CD4-positive, alpha-beta T cell treated with Interleukin-2 at 100 ng/mL for 4 hours (primary cell): ENCODE measurements around the gene SH3PXD2B.
A peak's percentile ranks its signal among the peaks of the same experiment; 100 is the strongest.

ENCODE experiments used
- DNase-seq: peaks from one replicate; pipeline ENCODE4 v3.0.0-alpha.2; 2020; ENCODE audit warnings: low spot score

The SH3PXD2B gene

DNA sequence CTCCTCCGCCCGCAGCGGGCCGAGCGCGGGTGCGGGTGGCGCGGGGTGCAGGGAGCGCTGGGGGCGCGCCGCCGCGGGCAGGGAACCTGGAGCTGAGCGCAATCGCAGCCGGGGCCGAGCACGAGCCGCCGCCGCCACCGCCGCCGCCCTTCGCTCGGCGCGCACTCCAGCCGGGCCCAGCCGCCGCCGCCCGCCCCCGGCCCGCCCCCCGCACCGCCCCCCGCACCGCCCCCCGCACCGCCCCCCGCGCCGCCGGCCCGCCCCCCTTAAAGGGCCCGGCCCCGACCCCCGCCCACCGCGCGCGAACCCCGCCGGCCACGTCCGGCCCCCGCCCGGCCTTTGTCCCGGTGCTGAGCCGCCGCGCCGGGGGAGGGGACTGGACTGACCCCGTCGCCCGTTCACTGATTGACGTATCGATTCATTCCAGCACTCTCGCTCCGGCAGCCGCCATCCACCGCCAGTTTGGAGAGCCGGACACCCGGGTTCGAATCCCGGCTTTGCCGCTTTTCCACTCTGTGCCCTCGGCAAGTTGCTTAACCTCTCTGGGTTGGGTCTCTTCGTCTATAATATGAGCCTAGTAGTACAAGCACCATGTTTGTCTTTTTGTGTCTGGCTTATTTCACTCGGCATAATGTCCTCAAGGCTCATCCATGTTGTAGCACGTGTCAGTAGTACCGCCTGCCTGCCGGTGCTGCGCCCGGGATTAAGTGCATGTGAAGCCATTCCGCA, at the start of gene SH3PXD2B:
Gene SH3PXD2B (minus strand): TSS at position 168 of the 729 bp plus-strand sequence. CDS start 173 bp downstream, outside the sequence.
- DNase-seq = peak; percentile 16

GRCh38 chr5:172502969-172503368, 48.6 kb upstream of the SH3PXD2B start:
- no peak for DNase-seq

DNA sequence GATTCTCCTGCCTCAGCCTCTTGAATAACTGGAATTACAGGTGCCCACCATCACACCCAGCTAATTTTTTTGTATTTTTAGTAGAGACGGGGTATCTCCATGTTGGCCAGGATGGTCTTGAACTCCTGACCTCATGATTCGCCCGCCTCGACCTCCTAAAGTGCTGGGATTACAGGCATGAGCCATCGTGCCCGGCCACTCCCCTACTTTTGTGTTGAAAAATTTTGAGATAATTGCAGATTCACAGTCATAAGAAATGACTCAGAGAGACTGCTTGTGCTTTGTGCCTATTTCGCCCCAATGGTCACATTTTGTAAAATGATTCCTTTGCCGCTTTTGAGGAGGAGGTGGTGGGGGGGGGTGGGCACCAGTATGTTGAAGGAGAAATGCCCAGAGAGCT, 48.1 kb upstream of the SH3PXD2B start:
- no peak for DNase-seq

DNA sequence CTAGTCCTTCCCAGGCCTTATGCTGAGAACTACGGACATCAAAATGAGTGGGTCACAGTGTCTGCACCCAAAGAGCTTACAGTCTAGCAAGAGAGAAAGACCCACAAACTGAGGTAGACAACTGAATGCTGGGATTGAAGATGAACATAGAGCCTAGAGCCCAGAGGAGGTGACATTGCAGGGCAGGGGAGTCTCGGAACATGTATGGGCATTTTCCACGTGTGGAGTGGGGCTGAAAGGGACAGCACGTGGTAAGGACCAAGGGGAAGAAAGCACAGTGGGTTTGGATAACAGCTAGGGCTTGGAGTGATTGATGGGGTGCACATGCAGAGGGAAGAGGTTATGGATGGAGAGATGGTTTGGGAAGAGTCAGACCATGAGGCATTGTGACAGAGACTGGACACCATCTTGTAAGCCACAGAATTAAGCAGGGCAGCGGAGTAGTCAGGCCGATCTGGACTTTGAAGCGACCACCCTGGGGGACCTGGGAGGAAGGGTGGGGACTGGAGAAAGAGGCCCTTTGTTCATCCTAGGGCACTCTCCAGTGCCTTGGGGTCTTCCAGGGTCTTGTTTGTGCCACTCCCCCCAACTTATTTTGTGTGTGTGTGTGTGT, 47.5 kb upstream of the SH3PXD2B start:
- DNase-seq = no peak

- no peak for DNase-seq
These were observed 45.0 kb upstream of the SH3PXD2B start for GRCh38 chr5:172499287-172499686.

DNA sequence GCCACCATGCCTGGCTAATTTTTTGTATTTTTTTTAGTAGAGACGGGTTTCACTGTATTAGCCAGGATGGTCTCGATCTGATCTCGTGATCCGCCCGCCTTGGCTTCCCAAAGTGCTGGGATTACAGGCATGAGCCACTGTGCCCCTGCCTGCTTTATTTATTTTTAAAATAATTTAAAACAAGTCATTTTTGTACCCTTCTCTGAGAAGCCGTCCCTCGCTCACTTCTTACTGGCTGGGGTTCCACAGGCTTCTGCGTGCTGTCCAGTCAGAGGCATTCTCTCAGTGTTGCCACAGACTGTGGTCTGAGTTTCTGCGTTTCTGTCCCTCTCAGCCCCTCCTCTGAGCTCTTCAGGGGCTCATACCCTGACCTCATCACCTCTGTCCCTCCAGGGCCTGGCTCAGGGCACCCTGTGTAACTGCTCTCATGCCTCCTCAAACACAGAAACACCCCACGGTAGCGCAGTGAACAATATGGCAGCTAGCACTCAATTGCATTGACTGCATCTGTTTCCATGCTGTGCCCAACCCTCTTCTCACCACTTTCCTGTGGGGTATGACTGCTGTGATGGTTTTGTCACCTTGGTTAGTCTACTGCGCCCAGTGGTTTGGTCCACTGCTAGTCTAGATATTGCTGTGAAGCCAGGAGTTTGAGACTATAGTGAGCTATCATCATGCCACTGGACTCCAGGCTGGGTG, 44.3 kb upstream of the SH3PXD2B start:
- no peak for DNase-seq

DNA sequence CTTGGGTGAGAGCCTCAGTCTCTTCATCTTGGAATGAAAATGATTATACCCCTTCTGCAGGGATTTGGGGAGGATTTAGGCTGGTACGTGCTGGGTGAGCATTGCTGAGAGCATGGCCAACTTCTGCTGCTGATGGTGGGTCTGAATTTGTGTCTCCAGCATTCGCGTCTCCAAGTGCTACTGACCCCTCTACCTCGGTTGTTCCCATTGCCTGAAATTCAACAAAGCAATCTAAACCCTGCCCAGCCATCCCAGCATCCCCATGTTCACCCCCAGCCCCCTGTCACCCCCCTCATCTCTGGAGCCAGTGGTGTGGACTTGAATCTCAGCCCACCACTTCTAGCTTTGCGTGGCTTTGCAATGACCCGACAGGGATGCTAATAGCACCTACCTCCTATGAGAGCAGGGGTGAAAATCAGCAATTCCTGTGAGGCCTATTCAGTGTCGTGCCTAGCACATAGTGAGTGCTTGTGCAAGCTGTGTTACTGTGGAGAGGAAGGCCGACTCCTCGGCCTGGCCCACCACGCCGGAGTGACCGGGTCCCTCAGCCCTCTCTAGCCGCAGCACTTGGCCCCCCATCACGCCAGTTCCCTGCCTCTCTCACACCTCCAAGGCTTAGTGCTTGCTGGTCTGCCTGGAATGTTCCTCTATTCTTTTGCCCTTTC, 43.4 kb upstream of the SH3PXD2B start:
- DNase-seq = no peak

DNA sequence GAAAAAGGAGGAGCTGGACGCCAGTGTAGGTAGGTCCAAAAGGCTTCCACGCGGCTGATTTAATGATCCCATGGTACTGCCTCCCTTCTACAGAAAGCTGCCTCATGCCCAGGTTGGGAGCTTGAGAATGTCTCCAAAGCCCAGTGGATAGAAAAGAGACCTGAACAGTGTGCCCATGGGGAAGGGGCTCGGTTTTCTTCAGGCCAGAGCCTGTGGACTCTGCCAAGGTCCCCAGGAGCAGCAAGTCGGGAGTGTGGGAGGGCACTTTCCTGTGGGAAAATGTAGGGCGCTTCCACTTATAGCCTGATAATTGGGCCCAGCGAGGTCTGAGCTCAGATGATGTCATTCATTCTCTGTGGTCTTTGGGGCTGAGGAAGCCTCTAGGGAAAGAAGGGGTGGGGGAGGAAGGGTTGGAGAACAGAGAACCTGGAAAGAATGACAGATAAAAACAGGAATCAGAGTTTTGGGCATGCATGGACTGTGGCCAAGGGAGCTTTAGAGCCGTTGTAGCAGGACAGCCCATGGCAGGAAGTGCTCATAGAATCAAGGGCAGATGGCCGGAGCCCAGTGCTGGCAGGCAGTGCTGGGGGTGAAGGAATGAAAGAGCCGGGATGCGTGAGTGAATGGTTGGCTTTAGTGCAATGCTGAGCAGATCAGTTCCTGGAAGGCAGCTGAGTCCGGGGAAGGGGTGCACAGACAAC, 42.5 kb upstream of the SH3PXD2B start:
- no peak for DNase-seq

DNA sequence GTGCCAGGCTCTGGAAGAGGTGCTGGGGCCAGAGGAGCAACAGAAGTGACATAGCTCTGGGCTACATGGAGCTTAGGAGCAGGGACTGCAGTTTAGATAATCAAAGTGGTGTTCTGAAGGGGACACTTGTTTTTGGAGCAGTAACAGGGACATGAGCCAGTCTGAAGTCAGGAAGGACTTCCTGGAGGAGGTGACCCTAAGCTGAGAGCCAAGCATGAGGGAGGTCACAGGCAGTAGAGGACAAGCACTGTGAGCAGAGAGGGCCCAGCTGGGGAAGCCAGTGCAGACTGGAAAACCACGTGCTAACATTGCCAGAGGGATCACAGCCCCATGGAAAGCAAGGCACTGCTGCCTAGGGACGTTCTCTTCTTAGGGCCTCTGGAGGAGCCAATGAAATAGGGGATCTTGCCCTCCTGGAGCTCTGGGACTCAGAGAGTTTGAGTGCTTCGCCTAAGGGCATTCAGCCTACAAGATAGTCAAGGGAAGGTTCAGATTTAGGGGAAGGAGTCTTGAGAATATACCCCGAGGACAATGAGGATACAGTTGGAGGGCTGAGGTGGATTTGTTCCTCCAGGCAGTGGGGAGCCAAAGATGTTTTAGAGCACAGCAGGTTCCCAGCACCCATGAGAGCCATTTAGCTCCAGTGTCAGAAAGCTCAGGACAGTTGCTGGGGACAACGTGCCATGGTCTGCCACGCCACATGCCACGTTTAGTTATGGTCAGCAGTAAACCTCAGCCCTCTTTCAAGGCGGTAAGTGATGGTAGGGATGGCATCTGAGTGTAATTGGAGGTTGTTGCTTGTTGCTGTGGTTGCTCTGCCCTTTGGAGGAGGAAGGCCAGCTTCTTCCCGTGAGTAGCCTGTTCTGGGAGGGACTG, 40.5 kb upstream of the SH3PXD2B start:
- no peak for DNase-seq

- DNase-seq = no peak
These were observed 39.6 kb upstream of the SH3PXD2B start for GRCh38 chr5:172493906-172494305.

- no peak for DNase-seq
These were observed 39.1 kb upstream of the SH3PXD2B start for GRCh38 chr5:172493461-172493860.

DNA sequence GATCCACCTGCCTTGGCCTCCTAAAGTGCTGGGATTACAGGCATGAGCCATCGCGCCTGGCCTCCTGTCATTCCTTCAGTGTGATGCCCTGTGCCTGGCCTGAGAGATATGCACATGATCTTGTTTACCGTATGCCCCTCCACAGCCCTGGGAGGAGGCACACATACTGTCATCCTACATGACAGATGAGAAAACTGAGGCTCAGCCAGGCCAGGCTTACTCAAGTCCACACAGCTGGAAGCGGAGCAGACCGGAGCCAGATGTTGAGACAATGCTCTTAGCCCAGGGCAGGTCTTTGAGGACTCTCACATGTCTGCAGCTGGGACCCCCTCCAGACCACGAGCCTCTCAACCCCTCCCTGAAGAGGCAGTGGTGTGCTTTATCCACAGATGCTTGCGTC, 38.7 kb upstream of the SH3PXD2B start:
- no peak for DNase-seq

DNA sequence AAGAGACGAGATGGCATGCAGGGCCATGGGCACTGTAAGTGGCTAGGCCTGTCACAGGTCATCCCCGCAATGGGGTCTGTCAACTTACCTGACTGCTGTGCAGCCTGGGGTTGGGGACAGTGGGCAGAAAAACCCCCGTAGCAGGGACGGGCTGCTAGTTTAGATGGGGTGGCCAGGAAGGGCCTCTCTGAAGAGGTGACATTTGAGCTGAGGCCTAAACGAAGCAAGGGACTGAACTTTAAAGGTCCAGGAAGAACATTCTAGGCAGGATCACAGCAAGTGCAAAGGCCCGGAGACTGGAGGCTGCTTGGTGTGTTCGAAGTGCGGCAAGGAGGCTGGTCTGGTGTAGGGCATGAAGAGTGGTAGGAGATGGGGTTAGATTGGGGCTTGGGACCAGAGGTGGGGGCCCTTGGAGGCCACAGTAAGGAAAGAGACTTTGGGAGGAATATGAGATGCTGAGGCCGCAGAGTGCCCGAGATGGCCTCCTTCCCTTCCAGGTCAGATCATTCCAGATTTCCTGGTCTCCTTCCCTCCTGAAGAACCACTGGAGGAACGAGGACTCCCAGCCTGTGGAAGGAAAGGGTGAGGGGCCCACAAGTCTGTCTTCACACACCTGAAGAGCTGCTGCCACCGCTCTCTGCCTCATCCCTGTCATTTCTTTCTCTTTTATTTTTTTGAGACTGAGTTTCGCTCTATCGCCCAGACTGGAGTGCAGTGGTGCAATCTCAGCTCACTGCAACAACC, 37.9 kb upstream of the SH3PXD2B start:
- DNase-seq = no peak

- DNase-seq = no peak
These were observed 37.2 kb upstream of the SH3PXD2B start for GRCh38 chr5:172491481-172491880.

GRCh38 chr5:172490514-172491461, 36.5 kb upstream of the SH3PXD2B start:
- no peak for DNase-seq

GRCh38 chr5:172488221-172488620, 33.9 kb upstream of the SH3PXD2B start:
- no peak for DNase-seq

DNA sequence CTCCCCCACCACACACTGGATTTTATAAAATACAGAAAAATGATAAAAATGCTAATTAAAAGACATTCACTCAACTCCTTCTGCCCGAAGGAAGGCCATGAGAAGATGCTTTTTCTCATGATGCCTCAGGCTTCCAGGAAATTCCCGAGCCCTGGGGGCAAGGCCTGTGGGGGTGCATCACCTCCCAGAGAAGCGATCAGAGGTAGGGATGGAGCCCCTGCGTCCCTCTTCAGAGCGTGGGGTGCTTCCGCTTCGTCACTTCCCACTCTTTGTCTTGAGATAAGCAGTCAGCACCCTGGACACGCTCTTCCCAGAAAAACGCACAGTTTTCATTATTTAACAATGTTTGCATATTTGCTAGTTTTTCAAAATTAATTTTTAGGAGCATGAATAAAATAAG, 33.3 kb upstream of the SH3PXD2B start:
- no peak for DNase-seq

GRCh38 chr5:172486912-172487311, 32.6 kb upstream of the SH3PXD2B start:
- DNase-seq = no peak

GRCh38 chr5:172486451-172486850, 32.1 kb upstream of the SH3PXD2B start:
- DNase-seq = no peak
